GM21390 (cell line): Measurements from ENCODE around the gene GAB3.

Source experiments
- ATAC-seq: cut with Tn5 transposase; IDR thresholded peaks from one replicate; pipeline ENCODE4 v1.9.1; 2021; ENCODE audit not compliant: unreplicated experiment

Gene GAB3

GRCh38 chrX:154750301-154751202 lies at the start of gene GAB3:
Gene GAB3, minus strand, starts transcription at chrX:154751077. Its CDS starts 52 bp downstream, at chrX:154751025.
- ATAC-seq, result peak; percentile 71

DNA sequence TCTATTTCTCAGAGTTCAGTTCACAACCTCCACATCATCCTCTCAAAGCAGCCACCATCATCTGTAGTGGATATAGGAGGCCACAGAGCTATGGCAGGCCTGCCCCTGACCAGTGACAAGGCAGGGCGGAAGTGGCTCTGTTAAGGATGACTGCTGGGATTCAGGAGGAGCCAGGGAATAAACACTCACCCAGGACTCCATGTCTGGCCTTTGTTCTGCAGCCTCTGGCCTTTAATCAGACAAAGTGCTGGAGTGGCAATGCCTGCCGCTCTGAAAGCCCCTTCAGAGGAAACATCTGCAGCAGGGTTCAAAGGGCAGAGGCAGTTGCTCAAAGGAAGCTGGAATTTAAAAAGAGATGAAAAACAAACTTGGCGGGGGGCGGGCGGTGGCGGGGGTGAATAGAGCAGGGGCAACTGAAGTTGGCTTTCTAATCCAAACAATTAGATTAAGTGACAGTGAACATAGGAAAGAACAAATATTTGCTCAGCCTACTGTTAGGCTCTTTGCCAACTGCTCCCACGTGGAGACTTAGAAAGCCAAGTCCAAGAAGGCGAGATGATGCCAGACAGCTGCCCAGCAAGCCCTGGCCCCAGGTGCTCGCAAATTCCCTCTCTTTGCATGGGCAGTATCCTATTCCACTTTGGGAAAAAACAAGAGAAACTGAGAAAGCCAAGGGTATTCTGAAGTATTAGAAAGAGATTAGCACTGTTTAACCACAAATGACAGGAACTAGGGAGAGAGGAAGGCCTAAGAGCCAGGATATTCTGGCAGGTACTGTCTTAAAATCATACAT lies 48.9 kb upstream of the GAB3 start:
- ATAC-seq, result no peak

DNA sequence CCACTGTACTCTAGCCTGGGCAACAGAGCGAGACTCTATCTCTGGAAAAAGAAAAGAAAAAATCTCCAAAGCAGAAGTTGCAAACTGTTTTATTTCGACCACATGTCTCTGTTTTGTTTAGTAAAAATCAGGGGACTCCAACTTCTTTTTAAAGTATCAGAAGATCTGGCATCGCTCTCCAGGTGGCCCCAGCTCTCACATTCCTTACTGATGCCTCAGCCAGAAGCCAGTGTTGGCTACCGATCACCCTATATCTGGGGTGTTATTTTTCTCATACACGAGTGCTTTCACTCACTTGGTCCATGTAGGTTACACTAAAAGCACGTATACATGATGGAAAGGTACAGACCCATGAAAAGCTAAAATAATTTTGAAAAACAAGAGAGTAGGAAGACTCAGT lies 46.1 kb upstream of the GAB3 start:
- no peak for ATAC-seq

DNA sequence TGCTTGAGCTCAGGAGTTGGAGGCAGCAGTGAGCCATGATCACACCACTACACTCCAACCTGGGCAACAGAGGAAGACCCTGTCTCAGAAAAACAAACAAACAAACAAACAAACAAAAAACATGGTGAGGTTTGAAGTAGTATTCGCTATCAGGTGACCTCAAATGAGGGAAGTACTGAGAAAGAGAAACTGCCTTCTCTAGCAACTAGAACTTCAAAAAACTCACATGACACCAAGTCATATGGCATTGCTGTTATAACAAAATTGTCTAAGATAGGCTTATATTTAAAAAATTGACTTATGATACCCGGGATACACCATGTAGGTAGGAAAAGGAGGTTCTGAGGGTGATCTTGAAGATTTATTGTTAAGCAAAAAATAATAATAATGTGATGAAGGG lies 44.1 kb upstream of the GAB3 start:
- no peak for ATAC-seq

GRCh38 chrX:154793084-154793795 lies 42.4 kb upstream of the GAB3 start:
- ATAC-seq, result no peak

GRCh38 chrX:154791939-154792338 lies 41.1 kb upstream of the GAB3 start:
- no peak for ATAC-seq

DNA sequence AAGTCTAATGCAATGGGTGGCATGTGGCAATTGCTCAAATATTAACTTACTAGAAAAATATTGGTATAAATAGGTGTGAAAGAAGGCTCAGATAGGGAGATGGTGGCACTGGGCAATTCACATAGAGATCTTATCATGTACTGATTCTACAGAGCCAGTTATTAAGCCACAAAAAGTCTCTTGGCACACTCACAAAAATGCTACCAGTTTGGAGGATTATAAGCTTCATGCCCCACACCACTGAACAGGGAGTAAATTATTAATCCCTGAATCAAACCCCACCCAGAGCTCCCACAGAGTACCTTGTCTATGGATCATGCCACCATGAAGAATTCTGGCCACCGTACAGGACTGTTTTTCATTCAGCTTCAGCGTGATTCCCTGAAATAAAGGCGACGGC lies 40.6 kb upstream of the GAB3 start:
- no peak for ATAC-seq

- ATAC-seq, result no peak
Measured at GRCh38 chrX:154785716-154786115, 34.8 kb upstream of the GAB3 start.

- no peak for ATAC-seq
Measured at GRCh38 chrX:154784149-154784995, 33.5 kb upstream of the GAB3 start.

DNA sequence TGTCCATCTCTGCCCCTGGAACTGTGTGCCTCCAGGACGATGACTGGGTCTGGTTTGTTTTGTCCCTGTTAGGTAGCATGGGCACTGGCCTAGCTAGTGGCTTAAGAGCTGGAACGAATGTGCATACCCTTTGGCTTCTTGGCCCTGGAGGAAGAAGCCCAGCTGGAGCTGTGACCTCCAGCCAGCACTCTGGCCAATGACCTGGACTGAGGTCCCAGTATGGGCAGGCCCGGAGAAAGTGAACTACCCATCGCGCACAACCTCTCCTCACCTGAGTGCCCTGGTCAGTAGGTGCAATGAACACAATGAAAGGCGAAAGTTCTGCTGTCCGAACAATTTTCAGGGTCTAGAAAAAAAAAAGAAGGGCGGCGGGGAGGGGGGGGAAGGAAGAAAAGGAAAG lies 30.1 kb upstream of the GAB3 start:
- no peak for ATAC-seq

- ATAC-seq, result no peak
Measured at GRCh38 chrX:154779261-154779660, 28.4 kb upstream of the GAB3 start.

GRCh38 chrX:154776753-154777152 lies 25.9 kb upstream of the GAB3 start:
- ATAC-seq, result no peak

DNA sequence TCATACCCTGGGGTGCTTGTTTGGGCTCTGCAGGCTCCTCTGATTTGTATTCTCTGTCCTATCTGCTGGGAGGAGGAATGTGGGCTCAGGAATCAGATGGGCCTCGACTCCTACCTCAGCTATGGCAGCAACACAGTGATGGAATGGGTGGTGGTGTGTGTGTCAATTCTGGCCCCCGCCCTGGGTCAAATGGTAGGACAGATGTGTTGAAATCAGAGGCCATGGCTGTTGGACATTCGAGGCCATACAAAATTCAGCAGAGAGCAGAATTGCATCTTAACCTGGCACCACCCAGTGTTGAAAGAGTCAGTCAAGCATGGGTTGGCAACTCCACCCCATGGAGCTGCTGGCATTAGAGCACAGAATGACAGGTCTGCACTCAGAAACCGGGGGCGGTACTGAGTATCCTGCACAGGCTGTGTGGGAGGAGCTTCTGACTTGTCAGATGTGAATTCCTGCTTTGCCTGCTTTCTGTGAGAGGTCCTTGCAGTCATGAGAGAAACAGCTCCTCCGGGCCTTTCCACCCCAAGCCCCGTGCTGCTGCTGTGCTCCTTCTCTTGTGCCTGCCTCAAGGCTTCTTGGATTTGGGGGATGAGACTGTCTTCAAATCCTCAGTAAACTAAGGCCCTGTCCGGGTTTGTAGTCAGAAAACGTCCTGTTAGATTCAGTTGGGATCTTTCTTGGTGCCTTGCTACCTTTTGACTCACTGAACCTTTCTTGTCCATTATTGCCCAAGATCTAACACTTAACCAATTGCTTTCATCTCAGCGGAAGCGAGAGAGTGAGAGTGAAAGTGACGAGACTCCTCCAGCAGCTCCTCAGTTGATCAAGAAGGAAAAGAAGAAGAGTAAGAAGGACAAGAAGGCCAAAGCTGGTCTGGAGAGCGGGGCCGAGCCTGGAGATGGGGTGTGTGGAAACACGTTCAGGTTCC lies 24.8 kb upstream of the GAB3 start:
- no peak for ATAC-seq

- no peak for ATAC-seq
Measured at GRCh38 chrX:154774622-154775021, 23.7 kb upstream of the GAB3 start.

DNA sequence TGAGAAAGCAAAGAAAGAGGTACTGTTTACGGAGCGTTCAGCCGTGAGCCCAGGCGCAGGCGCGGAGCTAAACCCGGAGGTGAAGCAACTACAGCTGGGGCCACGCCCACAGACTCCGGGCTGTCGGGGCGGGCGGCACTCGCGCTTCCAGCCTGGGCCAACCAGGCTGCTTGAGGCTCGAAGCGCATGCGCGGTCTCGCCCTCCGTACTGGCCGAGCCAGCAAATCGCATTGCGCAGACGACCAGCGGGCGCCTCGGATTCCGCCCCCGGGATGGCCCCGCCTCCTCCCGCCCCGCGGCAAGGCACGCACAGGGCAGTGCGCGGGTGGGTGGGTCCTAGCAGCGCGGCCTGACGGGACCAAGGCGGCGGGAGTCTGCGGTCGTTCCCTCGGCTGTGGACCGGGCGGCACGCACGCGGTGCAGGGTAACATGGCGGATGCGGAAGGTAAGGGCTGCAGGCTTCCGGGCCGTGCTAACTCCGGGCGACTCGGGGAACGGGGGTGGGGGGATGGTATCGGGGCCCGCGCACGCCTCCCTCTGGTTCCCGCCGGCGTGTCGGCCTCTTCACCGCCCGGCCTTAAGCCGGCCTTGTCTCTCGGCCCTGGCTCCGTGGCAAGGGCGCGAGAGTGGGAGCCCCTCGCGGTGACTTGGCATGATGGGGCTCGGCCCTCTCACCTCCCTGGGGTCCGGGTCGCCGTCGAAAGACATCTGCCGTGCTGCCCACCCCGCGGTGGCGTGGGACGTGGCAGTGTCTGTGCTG lies 11.8 kb upstream of the GAB3 start, which contains the start of gene DKC1:
DKC1 (plus strand) TSS at position 328 of the 760 bp plus-strand sequence; CDS start at position 430, 102 bp downstream.
- ATAC-seq, result peak; percentile 87

DNA sequence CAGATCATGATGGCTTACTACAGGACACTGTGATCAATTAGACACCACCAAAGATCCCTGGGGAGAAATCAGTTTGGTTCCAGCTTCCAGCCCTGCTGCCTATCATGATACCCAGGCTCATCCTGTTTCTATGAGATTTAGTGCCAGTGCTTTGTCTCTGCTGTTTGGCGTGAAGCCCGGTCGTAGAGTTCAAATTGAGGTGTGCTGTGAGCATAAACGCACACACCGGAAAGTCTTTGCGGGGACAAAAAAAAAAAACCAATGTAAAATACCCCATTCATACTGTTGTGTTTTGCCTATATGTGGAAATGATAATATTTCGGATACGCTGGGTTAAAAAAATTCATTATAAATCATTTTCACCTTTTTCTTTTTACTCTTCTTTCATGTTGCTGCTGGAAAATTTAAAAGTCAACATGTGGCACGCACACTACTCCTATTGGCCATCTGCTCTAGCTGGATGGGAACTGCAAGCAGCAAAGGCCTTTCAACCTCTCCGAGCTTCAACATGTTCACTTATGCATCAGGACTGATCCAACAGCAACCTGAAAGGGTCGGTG lies 11.2 kb upstream of the GAB3 start:
- no peak for ATAC-seq

- ATAC-seq, result no peak
Measured at GRCh38 chrX:154758696-154759095, 7.8 kb upstream of the GAB3 start.

GRCh38 chrX:154751669-154752271 lies 893 bp upstream of the GAB3 start:
- no peak for ATAC-seq
